Measurements from ENCODE around the gene SREBF2.

The SREBF2 gene

DNA sequence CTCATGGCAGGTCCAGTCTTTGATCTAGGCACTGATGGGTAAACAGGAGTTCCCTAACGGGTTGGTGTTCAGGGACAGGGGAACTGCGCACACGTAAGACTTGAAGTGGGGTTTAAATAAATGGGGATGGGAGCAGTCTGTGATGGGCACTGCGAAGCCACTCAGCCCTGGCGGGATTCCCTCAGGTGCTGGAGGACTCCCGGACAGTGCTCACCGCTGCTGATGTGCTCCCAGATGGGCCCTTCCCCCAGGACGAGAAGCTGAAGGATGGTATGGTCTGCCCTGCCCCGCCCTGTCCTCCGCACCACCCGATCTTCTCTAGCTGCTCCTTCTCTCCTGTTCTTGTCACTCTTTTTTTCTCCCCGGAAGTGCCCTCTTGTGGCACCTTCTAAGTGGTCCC lies 22.9 kb upstream of the SREBF2 start:
- no peak for DNase-seq (ENCODE audit: low read depth)
- TF ChIP-seq MYC (IDR thresholded peaks at IDR 0.05; ENCODE audit: low read depth, low read length) (no peak), POLR2A (IDR thresholded peaks at IDR 0.05; ENCODE audit: extremely low read depth, insufficient read length) (no peak)
- TF ChIP-seq, protein P1, sequence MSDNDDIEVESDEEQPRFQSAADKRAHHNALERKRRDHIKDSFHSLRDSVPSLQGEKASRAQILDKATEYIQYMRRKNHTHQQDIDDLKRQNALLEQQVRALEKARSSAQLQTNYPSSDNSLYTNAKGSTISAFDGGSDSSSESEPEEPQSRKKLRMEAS (IDR thresholded peaks at IDR 0.05; ENCODE audit: low read depth, low read length) = no peak
- TF ChIP-seq, protein P2, sequence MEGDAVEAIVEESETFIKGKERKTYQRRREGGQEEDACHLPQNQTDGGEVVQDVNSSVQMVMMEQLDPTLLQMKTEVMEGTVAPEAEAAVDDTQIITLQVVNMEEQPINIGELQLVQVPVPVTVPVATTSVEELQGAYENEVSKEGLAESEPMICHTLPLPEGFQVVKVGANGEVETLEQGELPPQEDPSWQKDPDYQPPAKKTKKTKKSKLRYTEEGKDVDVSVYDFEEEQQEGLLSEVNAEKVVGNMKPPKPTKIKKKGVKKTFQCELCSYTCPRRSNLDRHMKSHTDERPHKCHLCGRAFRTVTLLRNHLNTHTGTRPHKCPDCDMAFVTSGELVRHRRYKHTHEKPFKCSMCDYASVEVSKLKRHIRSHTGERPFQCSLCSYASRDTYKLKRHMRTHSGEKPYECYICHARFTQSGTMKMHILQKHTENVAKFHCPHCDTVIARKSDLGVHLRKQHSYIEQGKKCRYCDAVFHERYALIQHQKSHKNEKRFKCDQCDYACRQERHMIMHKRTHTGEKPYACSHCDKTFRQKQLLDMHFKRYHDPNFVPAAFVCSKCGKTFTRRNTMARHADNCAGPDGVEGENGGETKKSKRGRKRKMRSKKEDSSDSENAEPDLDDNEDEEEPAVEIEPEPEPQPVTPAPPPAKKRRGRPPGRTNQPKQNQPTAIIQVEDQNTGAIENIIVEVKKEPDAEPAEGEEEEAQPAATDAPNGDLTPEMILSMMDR (IDR thresholded peaks at IDR 0.05; ENCODE audit: low read depth, low read length) = no peak

DNA sequence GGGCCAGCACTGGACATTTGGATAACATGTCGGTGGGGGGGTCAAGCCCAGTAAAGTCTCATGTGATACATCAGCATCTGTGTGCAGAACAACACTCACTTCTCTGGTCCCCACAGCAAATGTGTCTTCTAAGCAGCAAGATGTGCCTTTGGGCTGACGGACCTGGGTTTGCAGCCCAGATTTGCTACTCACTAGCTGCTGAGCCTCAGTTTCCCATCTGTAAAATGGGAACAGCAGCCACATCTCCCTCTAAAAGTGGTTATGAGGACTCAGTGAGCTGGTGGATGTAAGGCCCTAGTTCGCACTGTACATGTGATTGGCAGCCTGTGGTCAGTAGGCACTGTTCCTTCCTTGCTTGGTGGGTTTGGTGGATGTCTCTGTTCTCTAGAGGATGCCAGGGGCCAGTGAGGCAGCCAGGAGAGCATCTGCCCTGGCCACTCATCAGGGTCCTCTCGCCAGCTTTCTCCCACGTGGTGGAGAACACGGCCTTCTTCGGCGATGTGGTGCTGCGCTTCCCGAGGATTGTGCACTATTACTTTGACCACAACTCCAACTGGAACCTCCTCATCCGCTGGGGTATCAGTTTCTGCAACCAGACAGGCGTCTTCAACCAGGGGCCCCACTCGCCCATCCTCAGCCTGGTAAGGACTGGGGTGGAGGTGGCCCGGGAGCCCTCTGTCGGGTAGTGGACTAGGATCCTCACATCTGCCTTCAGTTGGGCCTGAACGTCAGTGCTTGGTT lies 19.9 kb upstream of the SREBF2 start:
- DNase-seq (ENCODE audit: low read depth) = no peak
- H3K4me3 ChIP-seq (ENCODE audit: low read depth, low read length) = no peak overlapping the region
- TF ChIP-seq, protein P2 (IDR thresholded peaks at IDR 0.05; ENCODE audit: low read depth, low read length) = no peak
- TF ChIP-seq, protein P1 (IDR thresholded peaks at IDR 0.05; ENCODE audit: low read depth, low read length) = no peak
- TF ChIP-seq MYC (IDR thresholded peaks at IDR 0.05; ENCODE audit: low read depth, low read length) (no peak), POLR2A (IDR thresholded peaks at IDR 0.05; ENCODE audit: extremely low read depth, insufficient read length) (no peak)

More for the DNA sequence above, 22.9 kb upstream of the SREBF2 start:
- no peak overlapping the region for H3K4me3 ChIP-seq (ENCODE audit: low read depth, low read length)

DNA sequence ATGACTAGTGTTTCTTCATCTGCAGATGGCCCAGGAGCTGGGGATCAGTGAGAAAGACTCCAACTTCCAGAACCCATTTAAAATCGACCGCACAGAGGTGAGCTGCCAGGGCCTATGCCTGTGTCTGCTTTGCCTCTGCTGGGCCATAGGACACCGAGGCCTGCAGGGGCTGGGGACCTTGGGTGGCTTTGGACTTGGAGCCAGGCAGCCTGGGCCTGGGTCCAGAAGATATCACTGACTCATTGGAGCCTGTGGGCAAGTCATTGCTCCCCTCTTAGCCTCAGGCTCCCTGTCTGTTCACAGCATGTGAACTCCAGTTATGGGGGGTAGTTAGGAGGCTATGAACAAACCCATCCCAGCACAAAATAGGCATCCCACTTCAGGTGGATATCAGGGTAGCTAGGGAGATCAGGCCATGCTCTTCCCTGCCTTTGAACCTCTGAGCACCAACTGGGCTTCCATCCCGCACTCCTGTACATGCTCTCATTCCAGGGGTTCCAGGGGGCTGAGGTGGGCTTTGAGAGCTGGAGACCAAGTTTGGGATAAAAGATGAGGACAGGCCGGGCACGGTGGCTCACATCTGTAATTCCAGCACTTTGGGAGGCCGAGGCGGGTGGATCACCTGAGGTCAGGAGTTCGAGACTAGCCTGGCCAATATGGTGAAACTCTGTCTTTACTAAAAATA lies 19.0 kb upstream of the SREBF2 start:
- TF ChIP-seq, protein P2 (IDR thresholded peaks at IDR 0.05; ENCODE audit: low read depth, low read length) = no peak
- TF ChIP-seq, protein P1 (IDR thresholded peaks at IDR 0.05; ENCODE audit: low read depth, low read length) = no peak
- no peak for TF ChIP-seq MYC (IDR thresholded peaks at IDR 0.05; ENCODE audit: low read depth, low read length)
- no peak for TF ChIP-seq POLR2A (IDR thresholded peaks at IDR 0.05; ENCODE audit: extremely low read depth, insufficient read length)
- DNase-seq (ENCODE audit: low read depth) = no peak
- H3K4me3 ChIP-seq (ENCODE audit: low read depth, low read length) = no peak overlapping the region

DNA sequence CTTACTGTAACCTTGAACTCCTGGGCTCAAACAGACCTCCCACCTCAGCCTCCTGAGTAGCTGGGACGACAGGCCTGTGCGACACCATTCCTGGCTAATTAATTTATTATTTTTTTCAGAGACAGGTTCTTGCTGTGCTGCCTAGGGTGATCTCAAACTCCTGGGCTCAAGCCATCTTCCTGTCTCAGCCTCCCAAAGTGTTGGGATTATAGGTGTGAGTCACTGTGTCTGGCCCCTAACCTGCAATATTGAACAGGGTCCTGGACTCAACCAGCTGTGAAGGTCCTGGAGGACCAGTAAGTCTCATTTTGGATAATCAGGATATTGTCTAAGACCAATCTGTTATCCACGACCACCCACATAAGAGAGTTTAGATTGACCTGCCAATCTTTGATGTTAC lies 17.2 kb upstream of the SREBF2 start:
- DNase-seq (ENCODE audit: low read depth) = no peak
- no peak overlapping the region for H3K4me3 ChIP-seq (ENCODE audit: low read depth, low read length)
- TF ChIP-seq, protein P1 (IDR thresholded peaks at IDR 0.05; ENCODE audit: low read depth, low read length) = no peak
- no peak for TF ChIP-seq POLR2A (IDR thresholded peaks at IDR 0.05; ENCODE audit: extremely low read depth, insufficient read length)

DNA sequence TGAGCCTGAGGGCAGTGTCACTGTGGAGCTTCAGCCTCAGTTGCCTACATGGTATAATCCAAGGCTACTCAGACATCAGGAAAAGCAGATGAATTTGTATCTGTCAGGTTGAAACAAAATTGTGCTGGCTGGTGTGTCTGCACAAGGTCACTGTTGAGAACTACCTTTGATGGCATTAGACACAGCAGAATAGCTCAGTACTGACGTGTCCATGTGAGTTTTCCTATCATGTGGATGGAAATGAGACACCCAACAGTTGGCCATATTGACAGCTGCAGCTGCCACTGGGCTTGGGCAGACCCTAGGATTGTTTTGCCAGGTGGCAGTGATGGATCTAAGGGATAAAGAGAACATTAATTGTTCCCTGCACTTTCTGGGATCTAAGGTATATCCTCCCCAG lies 16.7 kb upstream of the SREBF2 start:
- no peak overlapping the region for H3K4me3 ChIP-seq (ENCODE audit: low read depth, low read length)
- DNase-seq (ENCODE audit: low read depth) = no peak
- no peak for TF ChIP-seq MYC (IDR thresholded peaks at IDR 0.05; ENCODE audit: low read depth, low read length)

DNA sequence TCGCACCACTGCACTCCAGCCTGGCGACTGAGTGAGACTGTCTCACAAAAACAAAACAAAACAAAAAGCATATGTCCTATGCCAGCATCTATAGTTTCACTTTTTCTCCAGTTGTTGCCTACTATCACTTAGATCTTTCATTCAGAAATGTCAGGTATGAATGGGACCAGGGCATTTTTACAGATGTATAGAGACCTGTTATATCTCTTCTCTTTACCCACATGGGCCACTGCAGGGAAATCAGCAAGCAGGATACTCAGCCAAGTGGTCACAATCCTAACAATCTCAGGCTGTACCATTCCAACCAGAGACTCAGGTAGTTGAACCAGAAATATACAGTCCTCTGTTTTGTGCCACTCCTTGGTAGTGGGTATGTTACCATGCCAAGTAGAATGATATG lies 16.0 kb upstream of the SREBF2 start:
- H3K4me3 ChIP-seq (ENCODE audit: low read depth, low read length) = no peak overlapping the region
- TF ChIP-seq POLR2A (IDR thresholded peaks at IDR 0.05; ENCODE audit: extremely low read depth, insufficient read length) = no peak
- TF ChIP-seq, protein P2 (IDR thresholded peaks at IDR 0.05; ENCODE audit: low read depth, low read length) = no peak
- TF ChIP-seq, protein P1 (IDR thresholded peaks at IDR 0.05; ENCODE audit: low read depth, low read length) = no peak
- no peak for TF ChIP-seq MYC (IDR thresholded peaks at IDR 0.05; ENCODE audit: low read depth, low read length)
- DNase-seq (ENCODE audit: low read depth) = no peak
